Neural progenitor cell (in vitro differentiated cells): ENCODE data around the gene CD63. TPM values are rescaled to one million over a fixed set of nuclear protein-coding genes. Genes with fewer than 3 reads are reported as not detected.

ENCODE experiments used
- DNase-seq: peaks from one replicate; pipeline ENCODE4 v3.0.0-alpha.2; 2016; ENCODE audit warnings: low spot score
- H2AFZ ChIP-seq: fragments of 200-600 bp; sonication (generic); replicated peaks from 2 replicates; pipeline ENCODE4 v1.6.1; 2016; ENCODE audit warnings: antibody characterized with exemption
- H3F3A ChIP-seq: fragments of 200-600 bp; sonication (generic); 2 replicates; pipeline ENCODE4 v1.6.1; 2016; ENCODE audit warnings: antibody characterized with exemption, low read depth
- H3K27ac ChIP-seq: fragments of 200-600 bp; sonication (generic); 2 replicates; pipeline ENCODE4 v1.5.1; 2016; ENCODE audit warnings: mild to moderate bottlenecking
- H3K27me3 ChIP-seq: fragments of 200-600 bp; sonication (generic); 2 replicates; pipeline ENCODE4 v1.6.1; 2016; ENCODE audit warnings: mild to moderate bottlenecking, moderate library complexity
- H3K36me3 ChIP-seq: fragments of 200-600 bp; sonication (generic); 2 replicates; pipeline ENCODE4 v1.5.1; 2016
- H3K4me1 ChIP-seq: fragments of 200-600 bp; sonication (generic); 2 replicates; pipeline ENCODE4 v1.6.1; 2016; ENCODE audit warnings: mixed run types
- H3K4me2 ChIP-seq: fragments of 200-600 bp; sonication (generic); 2 replicates; pipeline ENCODE4 v1.6.1; 2016
- H3K4me3 ChIP-seq: fragments of 200-600 bp; sonication (generic); 2 replicates; pipeline ENCODE4 v1.5.1; 2016
- H3K79me2 ChIP-seq: fragments of 200-600 bp; sonication (generic); 2 replicates; pipeline ENCODE4 v1.6.1; 2016; ENCODE audit warnings: low read depth
- H3K9ac ChIP-seq: fragments of 200-600 bp; sonication (generic); 2 replicates; pipeline ENCODE4 v1.6.1; 2016
- H3K9me3 ChIP-seq: fragments of 200-600 bp; sonication (generic); 2 replicates; pipeline ENCODE4 v1.5.1; 2016; ENCODE audit warnings: low read depth
- H4K20me1 ChIP-seq: fragments of 200-600 bp; sonication (generic); 2 replicates; pipeline ENCODE4 v1.6.1; 2016; ENCODE audit warnings: low read depth
- H3K27ac Mint-ChIP-seq: 3 replicates; pipeline ENCODE4 v1.8.0; 2021; ENCODE audit warnings: mixed read lengths
- H3K27me3 Mint-ChIP-seq: 2 replicates; pipeline ENCODE4 v1.8.0; 2022; ENCODE audit warnings: low read depth, mild to moderate bottlenecking, inconsistent platforms, moderate library complexity, mixed read lengths; ENCODE audit not compliant: insufficient read depth
- H3K36me3 Mint-ChIP-seq: 3 replicates; pipeline ENCODE4 v1.8.0; 2021; ENCODE audit warnings: mixed read lengths
- H3K4me1 Mint-ChIP-seq: 3 replicates; pipeline ENCODE4 v1.8.0; 2021; ENCODE audit warnings: mixed read lengths
- H3K4me3 Mint-ChIP-seq: 3 replicates; pipeline ENCODE4 v1.8.0; 2021; ENCODE audit warnings: mild to moderate bottlenecking, moderate library complexity, mixed read lengths
- H3K9me3 Mint-ChIP-seq: 3 replicates; pipeline ENCODE4 v1.8.0; 2020; ENCODE audit warnings: mixed read lengths
- CTCF ChIP-seq: fragments of 200-600 bp; sonication (generic); IDR thresholded peaks from 2 replicates; pipeline ENCODE4 v1.5.1; 2017; ENCODE audit warnings: antibody characterized with exemption, mild to moderate bottlenecking
- EZH2 ChIP-seq: fragments of 200-600 bp; sonication (generic); IDR thresholded peaks from 2 replicates; pipeline ENCODE4 v1.6.1; 2017; ENCODE audit warnings: antibody characterized with exemption, mild to moderate bottlenecking, moderate library complexity
- EZH2phosphoT487 ChIP-seq: fragments of 200-600 bp; sonication (generic); IDR thresholded peaks from 2 replicates; pipeline ENCODE4 v1.6.1; 2017; ENCODE audit warnings: antibody characterized with exemption
- total RNA-seq: library from RNA; depleted of rRNA; stranded (reverse); fragments of >200 nt; gene quantifications from 2 replicates; pipeline ENCODE4 v1.2.3, GENCODE V29; 2015; ENCODE audit warnings: low replicate concordance

The CD63 gene
- total RNA-seq, 1 donor from 2014 or later: 305 TPM

- Histone ChIP-seq H3K36me3 (no peaks in the 10 kb centered on the region), H3F3A (peaks cover 3% of the 10 kb centered on the region), H3K79me2 (no peaks in the 10 kb centered on the region), H3K27ac (no peak overlapping the region), H3K27me3 (no peaks in the 10 kb centered on the region), H4K20me1 (no peaks in the 10 kb centered on the region), H3K9ac (no peak overlapping the region), H3K4me1 (peaks cover 7% of the 10 kb centered on the region), H3K4me3 (no peak overlapping the region), H3K4me2 (no peak overlapping the region), H2AFZ (no peak overlapping the region), H3K9me3 (no peaks in the 10 kb centered on the region)
- peaks cover 13% of the 10 kb centered on the region for H3K4me1 Mint-ChIP-seq
- H3K27ac Mint-ChIP-seq: no peak overlapping the region
- peaks cover 4% of the 10 kb centered on the region for H3K36me3 Mint-ChIP-seq
- H3K27me3 Mint-ChIP-seq: no peaks in the 10 kb centered on the region
- H3K4me3 Mint-ChIP-seq: no peak overlapping the region
- no peak for TF ChIP-seq EZH2phosphoT487
- no peak for TF ChIP-seq CTCF
- TF ChIP-seq EZH2: no peak
- no peaks in the 10 kb centered on the region for H3K9me3 Mint-ChIP-seq
- DNase-seq: no peak
Measured at GRCh38 chr12:55684761-55685370, 43.9 kb downstream of the CD63 start.

GRCh38 chr12:55683676-55684075 lies 45.1 kb downstream of the CD63 start:
- no peaks in the 10 kb centered on the region for H3K9me3 ChIP-seq
- peaks cover 4% of the 10 kb centered on the region for H3K36me3 Mint-ChIP-seq
- TF ChIP-seq EZH2: no peak

GRCh38 chr12:55682087-55682796 lies 46.6 kb downstream of the CD63 start:
- Mint-ChIP-seq H3K27me3 (no peaks in the 10 kb centered on the region), H3K36me3 (peaks cover 4% of the 10 kb centered on the region), H3K9me3 (no peaks in the 10 kb centered on the region), H3K4me3 (no peak overlapping the region), H3K4me1 (peaks cover 13% of the 10 kb centered on the region), H3K27ac (no peak overlapping the region)
- TF ChIP-seq CTCF (no peak), EZH2phosphoT487 (no peak), EZH2 (no peak)
- Histone ChIP-seq H4K20me1 (no peaks in the 10 kb centered on the region), H3K4me1 (peaks cover 7% of the 10 kb centered on the region), H3K27me3 (no peaks in the 10 kb centered on the region), H3F3A (peaks cover 3% of the 10 kb centered on the region), H3K4me3 (peak overlapping the region; percentile 45), H3K4me2 (peak overlapping the region; percentile 84), H2AFZ (peak overlapping the region; percentile 99), H3K79me2 (no peaks in the 10 kb centered on the region), H3K36me3 (no peaks in the 10 kb centered on the region), H3K9ac (no peak overlapping the region), H3K27ac (no peak overlapping the region), H3K9me3 (no peaks in the 10 kb centered on the region)
- DNase-seq: no peak

More at GRCh38 chr12:55683676-55684075, 45.1 kb downstream of the CD63 start:
- DNase-seq: no peak
- Mint-ChIP-seq H3K9me3 (no peaks in the 10 kb centered on the region), H3K27ac (no peak overlapping the region), H3K4me1 (peaks cover 13% of the 10 kb centered on the region), H3K4me3 (no peak overlapping the region), H3K27me3 (no peaks in the 10 kb centered on the region)
- Histone ChIP-seq H3K27me3 (no peaks in the 10 kb centered on the region), H2AFZ (no peak overlapping the region), H3K4me3 (no peak overlapping the region), H3K4me1 (peaks cover 7% of the 10 kb centered on the region), H4K20me1 (no peaks in the 10 kb centered on the region), H3K79me2 (no peaks in the 10 kb centered on the region), H3K9ac (no peak overlapping the region), H3K36me3 (no peaks in the 10 kb centered on the region), H3K4me2 (no peak overlapping the region), H3F3A (peaks cover 3% of the 10 kb centered on the region), H3K27ac (no peak overlapping the region)
